SH-SY5Y (cell line): Measurements from ENCODE around the gene HBG1.

Source experiments
- GATA2 ChIP-seq: IDR thresholded peaks from 2 replicates; pipeline ENCODE4 v1.6.1; 2011; ENCODE audit warnings: mild to moderate bottlenecking, low read depth, low read length
- GATA3 ChIP-seq: IDR thresholded peaks from 2 replicates; pipeline ENCODE4 v1.6.1; 2011; ENCODE audit warnings: low read depth, mild to moderate bottlenecking, low read length, moderate library complexity

GRCh38 chr11:5290106-5290505 is 40.4 kb upstream of the HBG1 start:
- TF ChIP-seq GATA3: no peak
- TF ChIP-seq GATA2: no peak
